ENCODE measurements around the gene POU3F2. TPM values are rescaled to one million over a fixed set of nuclear protein-coding genes. Genes with fewer than 3 reads are reported as not detected.

POU3F2 gene
- total and polyA plus RNA-seq, 5 donors, result 0.05 TPM; not detected in 4

DNA sequence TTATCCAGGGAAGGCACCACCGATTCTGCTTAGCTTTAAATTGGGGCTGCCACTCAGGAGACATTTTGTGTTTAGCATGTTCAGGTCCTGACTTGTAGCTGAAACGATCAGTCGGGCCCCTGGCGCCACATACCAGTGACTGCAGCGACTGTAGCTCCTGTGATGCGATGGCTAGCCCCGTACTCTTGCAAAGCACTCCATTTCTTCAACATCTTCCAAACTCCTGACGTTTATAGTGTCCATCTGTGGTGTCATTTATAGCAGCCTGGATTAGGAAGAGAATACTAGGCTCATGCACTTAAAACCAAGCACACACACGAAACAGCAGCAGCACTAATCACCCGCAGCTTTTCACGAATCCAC, 13.0 kb downstream of the POU3F2 start:
- intact Hi-C loops (cut with DNase I), result no loop called here
- WGBS, result 30% methylated on average over 11 of the region's 11 CpGs
- H3K4me1 ChIP-seq (ENCODE audit: control insufficient read depth, insufficient read depth, low read length), result peaks cover 3% of the 10 kb centered on the region
- no peaks in the 10 kb centered on the region for H3K27me3 ChIP-seq (ENCODE audit: control insufficient read depth, insufficient read depth)
- no peak overlapping the region for H3K27ac ChIP-seq (ENCODE audit: low read length)
- no peak for DNase-seq
- H3K4me3 ChIP-seq (ENCODE audit: low read length), result peak overlapping the region; percentile 19
- H3K9me3 ChIP-seq (ENCODE audit: control insufficient read depth, low read length), result no peaks in the 10 kb centered on the region
- ATAC-seq, result no peak

DNA sequence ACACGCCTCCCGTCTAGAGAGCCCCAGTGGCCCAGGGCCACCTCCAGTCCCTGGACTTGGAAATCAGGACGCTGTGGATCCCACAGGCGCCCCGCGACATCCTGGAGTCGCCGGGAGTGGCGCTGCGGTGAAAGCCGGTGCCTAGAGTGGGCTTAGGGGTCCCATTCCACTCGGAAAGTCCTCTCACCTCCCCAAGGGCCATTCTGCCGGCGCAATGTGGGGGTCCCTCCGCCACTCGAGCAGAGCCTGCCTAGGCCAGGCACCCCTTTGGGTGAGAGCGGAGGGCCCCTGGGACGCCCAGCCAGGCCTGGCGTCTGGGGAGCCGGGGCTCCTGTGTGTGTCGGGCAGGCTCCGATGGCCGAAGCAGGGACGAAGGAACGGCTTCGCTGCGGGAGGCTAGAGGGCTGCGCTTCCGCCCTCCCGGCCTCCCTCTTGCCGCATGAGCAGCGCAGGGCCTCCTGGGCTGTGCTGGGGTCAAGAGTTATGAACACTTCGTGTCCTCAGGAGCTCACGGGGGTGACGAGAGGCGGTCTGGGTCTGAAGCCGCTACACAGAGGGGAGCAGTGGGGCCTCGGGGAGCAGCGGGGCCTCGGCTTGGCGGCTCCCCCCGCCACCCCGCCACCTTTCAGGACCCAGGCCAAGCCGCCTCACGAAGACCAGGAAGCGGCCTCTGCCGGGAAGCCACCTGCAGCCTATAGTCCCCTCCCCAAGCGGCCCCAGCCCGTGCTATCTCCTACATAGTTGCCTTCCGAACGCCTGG, 13.6 kb downstream of the POU3F2 start:
- Histone ChIP-seq H3K4me3 (ENCODE audit: low read length) (peak overlapping the region; percentile 19), H3K27me3 (ENCODE audit: control insufficient read depth, insufficient read depth) (no peaks in the 10 kb centered on the region), H3K27ac (ENCODE audit: low read length) (no peak overlapping the region), H3K4me1 (ENCODE audit: control insufficient read depth, insufficient read depth, low read length) (peaks cover 3% of the 10 kb centered on the region), H3K9me3 (ENCODE audit: control insufficient read depth, low read length) (no peaks in the 10 kb centered on the region)
- peak; percentile 63 to 65 for ATAC-seq
- DNase-seq, result peak in 1 of 3 donors; percentile 48
- intact Hi-C loops (cut with DNase I), result no loop called here
- WGBS, result 5% methylated on average over 51 of the region's 51 CpGs

GRCh38 chr6:98848539-98849242, 14.3 kb downstream of the POU3F2 start:
- Histone ChIP-seq H3K9me3 (ENCODE audit: control insufficient read depth, low read length) (no peaks in the 10 kb centered on the region), H3K27ac (ENCODE audit: low read length) (no peak overlapping the region), H3K4me1 (ENCODE audit: control insufficient read depth, insufficient read depth, low read length) (no peaks in the 10 kb centered on the region), H3K27me3 (ENCODE audit: control insufficient read depth, insufficient read depth) (no peaks in the 10 kb centered on the region), H3K4me3 (ENCODE audit: low read length) (no peak overlapping the region)
- WGBS, result 51% methylated on average over 18 of the region's 18 CpGs
- ATAC-seq (no peak), DNase-seq (no peak)
- intact Hi-C loops (cut with DNase I), result no loop called here

DNA sequence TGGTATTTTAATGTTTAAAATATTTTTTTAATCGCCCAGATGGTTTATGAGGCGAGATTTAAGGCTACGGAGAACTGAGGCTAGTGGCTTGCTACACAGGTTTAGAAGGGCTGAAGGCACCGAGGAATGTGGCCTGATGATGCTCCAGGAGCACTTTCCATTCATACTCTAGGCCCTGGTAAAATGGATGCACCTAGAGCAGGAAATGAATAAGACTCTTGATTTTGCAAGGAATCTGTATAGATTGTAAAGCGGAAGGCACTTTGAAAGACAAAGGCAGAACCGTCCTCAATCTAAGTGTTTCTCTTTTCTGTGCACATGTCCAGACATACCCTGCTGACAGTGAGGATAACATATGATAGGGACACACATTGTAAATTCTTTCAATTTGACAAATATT, 30.1 kb downstream of the POU3F2 start:
- no peaks in the 10 kb centered on the region for H3K27me3 ChIP-seq (ENCODE audit: control insufficient read depth, insufficient read depth)
- H3K27ac ChIP-seq (ENCODE audit: low read length), result no peak overlapping the region
- no peaks in the 10 kb centered on the region for H3K4me1 ChIP-seq (ENCODE audit: control insufficient read depth, insufficient read depth, low read length)
- intact Hi-C loops (cut with DNase I), result no loop called here
- H3K9me3 ChIP-seq (ENCODE audit: control insufficient read depth, low read length), result no peaks in the 10 kb centered on the region
- H3K4me3 ChIP-seq (ENCODE audit: low read length), result no peak overlapping the region
- ATAC-seq, result no peak
- 97% methylated on average over 6 of the region's 6 CpGs for WGBS
- no peak for DNase-seq

DNA sequence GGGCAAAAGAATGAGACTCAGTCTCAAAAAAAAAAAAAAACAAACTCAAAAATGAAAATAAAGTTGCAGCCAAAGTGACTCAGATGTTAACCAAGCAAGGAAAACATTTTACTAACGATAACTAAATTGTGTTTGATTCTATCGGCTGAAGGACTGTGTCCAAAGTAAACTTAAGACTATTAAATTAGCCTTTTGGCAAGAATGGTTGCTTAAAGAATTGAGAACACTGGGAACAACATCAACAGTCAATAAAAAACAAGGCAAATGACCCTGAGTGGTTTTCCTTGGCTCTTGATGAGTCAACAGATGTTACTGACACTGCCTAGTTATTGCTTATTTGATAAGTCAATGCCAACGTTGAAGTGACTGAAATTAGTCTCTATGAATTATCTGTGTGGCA, 36.7 kb downstream of the POU3F2 start:
- WGBS, result 47% methylated on average over 3 of the region's 3 CpGs
- H3K27me3 ChIP-seq (ENCODE audit: control insufficient read depth, insufficient read depth), result no peaks in the 10 kb centered on the region
- no peak overlapping the region for H3K27ac ChIP-seq (ENCODE audit: low read length)
- no peaks in the 10 kb centered on the region for H3K9me3 ChIP-seq (ENCODE audit: control insufficient read depth, low read length)
- no peak overlapping the region for H3K4me3 ChIP-seq (ENCODE audit: low read length)
- no peaks in the 10 kb centered on the region for H3K4me1 ChIP-seq (ENCODE audit: control insufficient read depth, insufficient read depth, low read length)
- intact Hi-C loops (cut with DNase I), result no loop called here
- ATAC-seq (no peak), DNase-seq (no peak)

GRCh38 chr6:98871821-98872220, 37.4 kb downstream of the POU3F2 start:
- WGBS, result 84% methylated on average over 3 of the region's 3 CpGs
- ATAC-seq (no peak), DNase-seq (no peak)
- Histone ChIP-seq H3K4me1 (ENCODE audit: control insufficient read depth, insufficient read depth, low read length) (no peaks in the 10 kb centered on the region), H3K27me3 (ENCODE audit: control insufficient read depth, insufficient read depth) (no peaks in the 10 kb centered on the region), H3K4me3 (ENCODE audit: low read length) (no peak overlapping the region), H3K9me3 (ENCODE audit: control insufficient read depth, low read length) (no peaks in the 10 kb centered on the region), H3K27ac (ENCODE audit: low read length) (no peak overlapping the region)
- intact Hi-C loops (cut with DNase I), result no loop called here

GRCh38 chr6:98875375-98875774, 41.0 kb downstream of the POU3F2 start:
- WGBS, result 65% methylated on average over 2 of the region's 2 CpGs
- Histone ChIP-seq H3K4me3 (ENCODE audit: low read length) (no peak overlapping the region), H3K27me3 (ENCODE audit: control insufficient read depth, insufficient read depth) (no peaks in the 10 kb centered on the region), H3K4me1 (ENCODE audit: control insufficient read depth, insufficient read depth, low read length) (no peaks in the 10 kb centered on the region), H3K27ac (ENCODE audit: low read length) (no peak overlapping the region), H3K9me3 (ENCODE audit: control insufficient read depth, low read length) (no peaks in the 10 kb centered on the region)
- intact Hi-C loops (cut with DNase I), result no loop called here
- DNase-seq (peak in 2 of 3 donors; percentile 57 to 58), ATAC-seq (no peak)

GRCh38 chr6:98877250-98877649, 42.9 kb downstream of the POU3F2 start:
- intact Hi-C loops (cut with DNase I), result no loop called here
- DNase-seq (no peak), ATAC-seq (peak in 1 of 2 donors; percentile 43)
- no peaks in the 10 kb centered on the region for H3K9me3 ChIP-seq (ENCODE audit: control insufficient read depth, low read length)
- WGBS, result 96% methylated on average over 1 of the region's 1 CpG
- no peak overlapping the region for H3K4me3 ChIP-seq (ENCODE audit: low read length)
- no peaks in the 10 kb centered on the region for H3K27me3 ChIP-seq (ENCODE audit: control insufficient read depth, insufficient read depth)
- no peaks in the 10 kb centered on the region for H3K4me1 ChIP-seq (ENCODE audit: control insufficient read depth, insufficient read depth, low read length)
- H3K27ac ChIP-seq (ENCODE audit: low read length), result no peak overlapping the region

GRCh38 chr6:98880486-98880885, 46.1 kb downstream of the POU3F2 start:
- no peak for ATAC-seq
- no peaks in the 10 kb centered on the region for H3K27me3 ChIP-seq (ENCODE audit: control insufficient read depth, insufficient read depth)
- no peaks in the 10 kb centered on the region for H3K4me1 ChIP-seq (ENCODE audit: control insufficient read depth, insufficient read depth, low read length)
- H3K4me3 ChIP-seq (ENCODE audit: low read length), result no peak overlapping the region
- H3K27ac ChIP-seq (ENCODE audit: low read length), result no peak overlapping the region
- intact Hi-C loops (cut with DNase I), result no loop called here
- H3K9me3 ChIP-seq (ENCODE audit: control insufficient read depth, low read length), result no peaks in the 10 kb centered on the region
- DNase-seq, result no peak

GRCh38 chr6:98885330-98885729, 51.0 kb downstream of the POU3F2 start:
- H3K27ac ChIP-seq (ENCODE audit: low read length), result no peak overlapping the region
- intact Hi-C loops (cut with DNase I), result no loop called here
- ATAC-seq (no peak), DNase-seq (no peak)
- no peaks in the 10 kb centered on the region for H3K9me3 ChIP-seq (ENCODE audit: control insufficient read depth, low read length)
- no peaks in the 10 kb centered on the region for H3K4me1 ChIP-seq (ENCODE audit: control insufficient read depth, insufficient read depth, low read length)
- no peaks in the 10 kb centered on the region for H3K27me3 ChIP-seq (ENCODE audit: control insufficient read depth, insufficient read depth)
- WGBS, result 94% methylated on average over 3 of the region's 3 CpGs
- no peak overlapping the region for H3K4me3 ChIP-seq (ENCODE audit: low read length)

DNA sequence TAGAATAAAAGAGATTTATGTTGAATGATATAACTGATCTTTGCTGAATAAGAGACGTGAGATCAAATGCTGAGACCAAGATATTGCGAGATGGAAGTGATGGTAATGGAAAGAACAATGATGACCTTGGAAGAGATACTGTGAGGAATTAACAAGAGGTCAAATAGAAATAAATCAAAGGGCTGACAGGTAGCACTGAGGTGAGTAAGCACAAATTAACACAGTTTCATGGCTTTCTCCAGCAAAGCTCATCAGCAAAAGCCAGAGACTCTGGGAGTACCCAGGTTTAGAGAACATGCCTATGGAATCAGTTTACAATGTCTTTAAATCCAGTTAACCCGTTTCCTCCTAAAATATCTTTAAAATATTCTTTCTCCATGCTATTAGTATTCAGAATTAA, 53.3 kb downstream of the POU3F2 start:
- H3K27ac ChIP-seq (ENCODE audit: low read length), result no peak overlapping the region
- no peaks in the 10 kb centered on the region for H3K4me1 ChIP-seq (ENCODE audit: control insufficient read depth, insufficient read depth, low read length)
- 98% methylated on average over 3 of the region's 3 CpGs for WGBS
- no peaks in the 10 kb centered on the region for H3K9me3 ChIP-seq (ENCODE audit: control insufficient read depth, low read length)
- ATAC-seq (no peak), DNase-seq (no peak)
- H3K4me3 ChIP-seq (ENCODE audit: low read length), result no peak overlapping the region
- intact Hi-C loops (cut with DNase I), result no loop called here
- no peaks in the 10 kb centered on the region for H3K27me3 ChIP-seq (ENCODE audit: control insufficient read depth, insufficient read depth)
